Endothelial cell of umbilical vein (primary cell): Measurements from ENCODE around the gene PIK3C2G. TPM values are rescaled to one million over a fixed set of nuclear protein-coding genes. Genes with fewer than 3 reads are reported as not detected.

Experiments
- BruUV-seq: library from RNA; stranded (reverse); fragments of 400-500 nt; replicated peaks from 2 replicates; lab custom pipeline; 2021; lab: Mats Ljungman, UMichigan
- CTCF ChIA-PET: fragments of 300-600, 350-600 bp; sonication (Branson Sonifier 250); formaldehyde crosslinking; loops from one replicate; lab custom pipeline; 2021; ENCODE audit warnings: antibody characterized with exemption, inconsistent platforms; lab: Charles Lee
- POLR2A ChIA-PET: fragments of 300-600, 350-600 bp; sonication (Branson Sonifier 250); formaldehyde crosslinking; loops from one replicate; lab custom pipeline; 2021; ENCODE audit warnings: antibody characterized with exemption, inconsistent platforms; lab: Charles Lee
- DNase-seq: peaks from one replicate; pipeline ENCODE4 v3.0.0-alpha.2; 2011; ENCODE audit warnings: low read depth, low spot score
- FAIRE-seq: peaks from 2 replicates; lab custom pipeline; 2011; peaks lifted over from hg19 to GRCh38; lab: Jason Lieb, UNC
- H2AFZ ChIP-seq: 2 replicates; pipeline ENCODE4 v1.6.0; 2012; ENCODE audit warnings: low read depth, low read length, control low read depth, inconsistent platforms
- H3K27ac ChIP-seq: 2 replicates; pipeline ENCODE4 v1.5.1; 2011; ENCODE audit warnings: low read depth, mild to moderate bottlenecking, control low read depth, low read length, moderate library complexity; ENCODE audit not compliant: insufficient read depth
- H3K27me3 ChIP-seq, 2 experiments: 2 replicates each; pipeline versions ENCODE4 v1.6.0 to v1.6.1; 2011; ENCODE audit warnings: low read length in 2 of 2, mixed read lengths in 1 of 2; ENCODE audit not compliant: control insufficient read depth in 2 of 2, insufficient read depth in 2 of 2
- H3K36me3 ChIP-seq, 2 experiments: 2 replicates in 1 of 2; 3 replicates in 1 of 2; pipeline ENCODE4 v1.5.1; 2011; ENCODE audit warnings: low read length in 2 of 2, mild to moderate bottlenecking in 1 of 2, moderate library complexity in 1 of 2; ENCODE audit not compliant: control insufficient read depth in 2 of 2, insufficient read depth in 2 of 2; ENCODE audit errors: extremely low read depth in 1 of 2
- H3K4me1 ChIP-seq: 3 replicates; pipeline ENCODE4 v1.5.1; 2011; ENCODE audit warnings: mild to moderate bottlenecking, low read length; ENCODE audit not compliant: control insufficient read depth, insufficient read depth; ENCODE audit errors: extremely low read depth
- H3K4me2 ChIP-seq: 2 replicates; pipeline ENCODE4 v1.6.1; 2011; ENCODE audit warnings: low read length, control low read depth, mixed read lengths; ENCODE audit not compliant: insufficient read depth
- H3K4me3 ChIP-seq, 3 experiments: fragments of 200-600 bp in 1 of 3; sonication (generic), shearing (Covaris generic) in 1 of 3; replicated peaks in 1 of 3; 2 replicates each; pipeline ENCODE4 v1.5.1; 2011 to 2016; ENCODE audit warnings: control low read depth in 3 of 3, low read length in 3 of 3, mild to moderate bottlenecking in 2 of 3, inconsistent platforms in 1 of 3, low read depth in 1 of 3, moderate library complexity in 1 of 3; ENCODE audit not compliant: insufficient read depth in 1 of 3
- H3K79me2 ChIP-seq: 2 replicates; pipeline ENCODE4 v1.6.0; 2012; ENCODE audit warnings: low read length, inconsistent platforms; ENCODE audit not compliant: control insufficient read depth, insufficient read depth
- H3K9ac ChIP-seq: replicated peaks from 2 replicates; pipeline ENCODE3; 2011; ENCODE audit warnings: low read length, control low read depth; ENCODE audit not compliant: insufficient read depth; ENCODE audit errors: extremely low read depth
- H3K9me1 ChIP-seq: replicated peaks from 3 replicates; pipeline ENCODE4 v1.6.0; 2011; ENCODE audit warnings: mild to moderate bottlenecking, low read length; ENCODE audit not compliant: control insufficient read depth, insufficient read depth; ENCODE audit errors: extremely low read depth
- H3K9me3 ChIP-seq: replicated peaks from 2 replicates; pipeline ENCODE4 v1.5.1; 2012; ENCODE audit warnings: low read length, inconsistent platforms; ENCODE audit not compliant: control insufficient read depth, insufficient read depth
- H4K20me1 ChIP-seq: replicated peaks from 2 replicates; pipeline ENCODE3; 2011; ENCODE audit warnings: mild to moderate bottlenecking, low read length; ENCODE audit not compliant: control insufficient read depth, insufficient read depth; ENCODE audit errors: extremely low read depth
- EZH2 ChIP-seq: IDR thresholded peaks from 2 replicates; pipeline ENCODE4 v1.6.1; 2012; ENCODE audit warnings: borderline replicate concordance, low read depth, mild to moderate bottlenecking, moderate library complexity, low read length, inconsistent platforms; ENCODE audit not compliant: severe bottlenecking
- FOS ChIP-seq: IDR thresholded peaks from 2 replicates; pipeline ENCODE4 v1.6.1; 2011; ENCODE audit warnings: mild to moderate bottlenecking, low read length, moderate library complexity, borderline replicate concordance; ENCODE audit not compliant: insufficient read depth
- GATA2 ChIP-seq: IDR thresholded peaks from 2 replicates; pipeline ENCODE4 v1.7.0; 2011; ENCODE audit warnings: low read depth, mild to moderate bottlenecking, moderate library complexity, mixed read lengths, low read length; ENCODE audit not compliant: insufficient read length, insufficient read depth
- JUN ChIP-seq: IDR thresholded peaks from 2 replicates; pipeline ENCODE4 v1.6.1; 2011; ENCODE audit warnings: borderline replicate concordance, low read depth; ENCODE audit not compliant: insufficient read length, insufficient read depth
- MYC ChIP-seq: IDR thresholded peaks from one replicate; pipeline ENCODE4 v1.6.1; 2011; ENCODE audit warnings: mild to moderate bottlenecking, low read depth, low read length
- POLR2A ChIP-seq: IDR thresholded peaks from 2 replicates; pipeline ENCODE4 v1.6.1; 2012; ENCODE audit warnings: low read depth, mild to moderate bottlenecking, control low read depth, low read length
- POLR2AphosphoS5 ChIP-seq: IDR thresholded peaks from 2 replicates; pipeline ENCODE4 v1.6.1; 2012; ENCODE audit warnings: low read depth, mild to moderate bottlenecking, control low read depth, low read length, moderate library complexity; ENCODE audit not compliant: insufficient read depth
- dilution Hi-C: fragments of 300-500 bp; cut with MboI; formaldehyde crosslinking; loops from one replicate; pipeline ENCODE4 v1.15.0; 2019; ENCODE audit warnings: low sequenced_read_pairs; ENCODE audit not compliant: extremely low pct_ligation_motif_present
- intact Hi-C: fragments of 100-400 bp; cut with micrococcal nuclease; formaldehyde crosslinking; loops from one replicate; pipeline ENCODE4 v1.10.0; 2022
- polyA plus RNA-seq, 4 experiments: library from polyadenylated mRNA; depleted of rRNA in 3 of 4; stranded (reverse) in 3 of 4; unstranded in 1 of 4; fragments of >200 nt; gene quantifications; 2 replicates each; pipeline versions ENCODE4 v1.2.1 to v1.2.3, GENCODE V29; 2011 to 2012; ENCODE audit warnings: missing spikeins in 1 of 4
- total RNA-seq: library from RNA; stranded (reverse); gene quantifications from 2 replicates; pipeline ENCODE4 v1.2.3, GENCODE V29; 2021
- TF ChIP-seq, protein P1 (sequence below): IDR thresholded peaks from 2 replicates; pipeline ENCODE4 v1.6.1; 2011; ENCODE audit not compliant: insufficient read depth, insufficient read length
- TF ChIP-seq, protein P2 (sequence below), 2 donors: IDR thresholded peaks; 1 replicate in 1 of 2; 2 replicates in 1 of 2; pipeline ENCODE4 v1.5.1; 2011; ENCODE audit warnings: low read length in 2 of 2, mild to moderate bottlenecking in 2 of 2, moderate library complexity in 2 of 2, control low read depth in 1 of 2, inconsistent platforms in 1 of 2, low read depth in 1 of 2; ENCODE audit not compliant: insufficient read depth in 1 of 2; ENCODE audit errors: extremely low read depth in 1 of 2

The PIK3C2G gene
- total and polyA plus RNA-seq, 2 donors (not counting 3 experiments of a cell fraction or from before 2014, with no cell fraction given), result not detected

DNA sequence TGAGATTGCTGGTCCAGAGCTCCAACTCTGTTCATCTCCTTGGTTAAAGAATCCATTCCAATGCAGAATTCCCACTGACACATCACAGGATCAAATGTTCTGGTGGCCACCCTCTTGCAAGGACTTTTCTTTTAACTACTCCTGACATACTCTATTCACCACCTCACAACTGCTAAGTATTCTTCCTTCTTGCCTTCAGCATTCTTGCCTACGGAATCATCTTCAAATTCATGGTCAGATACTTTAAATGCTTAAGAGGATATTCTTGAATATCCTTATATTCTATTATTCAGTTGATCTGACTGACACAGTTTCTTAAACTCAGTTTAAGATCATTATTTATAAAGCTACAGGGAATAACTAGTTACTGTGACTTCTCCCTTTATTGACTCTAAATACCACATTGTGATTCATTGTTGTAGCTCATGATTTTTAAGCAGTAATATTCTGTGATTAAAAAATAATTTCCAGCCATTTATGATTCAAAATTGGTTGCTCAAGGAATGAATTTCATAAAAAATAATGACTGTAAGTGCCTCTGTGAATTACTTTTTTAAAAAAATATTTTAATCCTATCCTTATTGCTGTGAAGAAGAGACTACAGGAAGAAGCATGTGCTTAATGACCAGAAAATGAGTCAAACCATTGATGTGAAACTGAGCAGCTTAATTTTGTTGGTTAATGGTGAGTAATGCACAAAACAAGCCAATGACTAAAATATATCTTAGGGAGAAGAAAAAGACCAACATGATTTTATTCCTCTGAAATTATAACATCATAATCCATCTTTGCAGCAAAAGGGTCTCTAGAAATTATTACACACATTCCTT lies 207.1 kb downstream of the PIK3C2G start:
- Histone ChIP-seq H3K27ac (no peak overlapping the region), H3K79me2 (no peaks in the 10 kb centered on the region), H3K4me1 (no peaks in the 10 kb centered on the region), H3K27me3 (no peaks in the 10 kb centered on the region), H3K4me2 (no peak overlapping the region), H3K9me3 (no peaks in the 10 kb centered on the region), H3K9me1 (no peaks in the 10 kb centered on the region), H3K9ac (no peak overlapping the region), H3K36me3 (no peaks in the 10 kb centered on the region), H2AFZ (no peak overlapping the region), H4K20me1 (no peaks in the 10 kb centered on the region), H3K4me3 (no peak overlapping the region)
- DNase-seq, result no peak
- intact Hi-C loops, result no loop called here
- POLR2A ChIA-PET, result no interaction called here
- no TSS peak for BruUV-seq
- dilution Hi-C loops, result no loop called here
- TF ChIP-seq EZH2 (no peak), JUN (no peak), FOS (no peak), GATA2 (no peak), MYC (no peak), POLR2AphosphoS5 (no peak), POLR2A (no peak)
- TF ChIP-seq, protein P1, sequence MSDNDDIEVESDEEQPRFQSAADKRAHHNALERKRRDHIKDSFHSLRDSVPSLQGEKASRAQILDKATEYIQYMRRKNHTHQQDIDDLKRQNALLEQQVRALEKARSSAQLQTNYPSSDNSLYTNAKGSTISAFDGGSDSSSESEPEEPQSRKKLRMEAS, result no peak
- TF ChIP-seq, protein P2, sequence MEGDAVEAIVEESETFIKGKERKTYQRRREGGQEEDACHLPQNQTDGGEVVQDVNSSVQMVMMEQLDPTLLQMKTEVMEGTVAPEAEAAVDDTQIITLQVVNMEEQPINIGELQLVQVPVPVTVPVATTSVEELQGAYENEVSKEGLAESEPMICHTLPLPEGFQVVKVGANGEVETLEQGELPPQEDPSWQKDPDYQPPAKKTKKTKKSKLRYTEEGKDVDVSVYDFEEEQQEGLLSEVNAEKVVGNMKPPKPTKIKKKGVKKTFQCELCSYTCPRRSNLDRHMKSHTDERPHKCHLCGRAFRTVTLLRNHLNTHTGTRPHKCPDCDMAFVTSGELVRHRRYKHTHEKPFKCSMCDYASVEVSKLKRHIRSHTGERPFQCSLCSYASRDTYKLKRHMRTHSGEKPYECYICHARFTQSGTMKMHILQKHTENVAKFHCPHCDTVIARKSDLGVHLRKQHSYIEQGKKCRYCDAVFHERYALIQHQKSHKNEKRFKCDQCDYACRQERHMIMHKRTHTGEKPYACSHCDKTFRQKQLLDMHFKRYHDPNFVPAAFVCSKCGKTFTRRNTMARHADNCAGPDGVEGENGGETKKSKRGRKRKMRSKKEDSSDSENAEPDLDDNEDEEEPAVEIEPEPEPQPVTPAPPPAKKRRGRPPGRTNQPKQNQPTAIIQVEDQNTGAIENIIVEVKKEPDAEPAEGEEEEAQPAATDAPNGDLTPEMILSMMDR (IDR thresholded peaks at IDR 0.05; ENCODE audit: extremely low read depth in 1 of 2, insufficient read depth in 1 of 2, low read depth in 1 of 2, low read length in 2 of 2), result no peak
- FAIRE-seq, result no peak
- CTCF ChIA-PET, result interaction anchor here (1.2 kb wide), 1 partner anchor 38 kb away, joined by 4 read pairs; no protein-coding TSS in a partner anchor
